ENCODE data around the gene ARHGAP20. TPM values are rescaled to one million over a fixed set of nuclear protein-coding genes. Genes with fewer than 3 reads are reported as not detected.

ARHGAP20 gene
- total RNA-seq, 4 donors from 2014 or later = 31.1 to 52.2 (median 45.0) TPM

- no peak for TF ChIP-seq CTCF (IDR thresholded peaks at IDR 0.05; ENCODE audit: low read depth)
Observed at GRCh38 chr11:110716361-110716760, 4.1 kb upstream of the ARHGAP20 start.

DNA sequence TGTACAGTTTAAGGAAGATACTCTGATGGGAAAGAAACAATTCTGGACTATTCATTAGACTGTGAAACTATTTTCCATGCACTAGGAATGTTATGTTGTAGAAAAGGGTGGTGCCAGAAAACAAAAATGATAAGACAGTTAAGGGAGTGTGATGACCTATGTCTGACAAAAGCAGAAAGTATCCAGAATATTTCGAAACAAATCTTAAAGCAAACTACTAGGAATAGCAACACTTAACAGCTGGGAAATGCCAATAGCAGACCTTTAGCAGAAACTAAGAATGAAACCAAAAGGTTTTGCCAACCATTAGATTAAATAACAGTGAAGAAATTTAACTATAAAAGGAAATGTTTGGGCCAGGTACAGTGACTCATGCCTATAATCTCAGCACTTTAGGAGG is 3.3 kb upstream of the ARHGAP20 start:
- TF ChIP-seq CTCF (IDR thresholded peaks at IDR 0.05; ENCODE audit: low read depth) = no peak

- TF ChIP-seq CTCF (IDR thresholded peaks at IDR 0.05; ENCODE audit: low read depth) = no peak
Observed at GRCh38 chr11:110713449-110713776, 1.2 kb upstream of the ARHGAP20 start.

GRCh38 chr11:110712659-110713448 is 617 bp upstream of the ARHGAP20 start:
- no peak for TF ChIP-seq CTCF (IDR thresholded peaks at IDR 0.05; ENCODE audit: low read depth)

- no peak for TF ChIP-seq CTCF (IDR thresholded peaks at IDR 0.05; ENCODE audit: low read depth)
Observed at GRCh38 chr11:110711448-110711775, 825 bp downstream of the ARHGAP20 start.

GRCh38 chr11:110710628-110711381 is 1.4 kb downstream of the ARHGAP20 start:
- TF ChIP-seq CTCF (IDR thresholded peaks at IDR 0.05; ENCODE audit: low read depth) = no peak

- TF ChIP-seq CTCF (IDR thresholded peaks at IDR 0.05; ENCODE audit: low read depth) = no peak
Observed at GRCh38 chr11:110704210-110704864, 7.9 kb downstream of the ARHGAP20 start.
